GM10248 (cell line): ENCODE data around the gene NUDT7.

ENCODE experiments used
- CTCF ChIA-PET: fragments of 300-600 bp; sonication (Branson Sonifier 250); formaldehyde crosslinking; extraction: SDS; loops from one replicate; lab custom pipeline; 2021; ENCODE audit warnings: antibody characterized with exemption; lab: Yijun Ruan, JAX
- POLR2A ChIA-PET: fragments of 350-650 bp; sonication (Branson Sonifier 250); formaldehyde crosslinking; extraction: SDS; loops from one replicate; lab custom pipeline; 2020; ENCODE audit warnings: antibody characterized with exemption; lab: Yijun Ruan, JAX
- DNase-seq: peaks from one replicate; pipeline ENCODE4 v3.0.0; 2012; ENCODE audit errors: extremely low spot score
- CTCF ChIP-seq: IDR thresholded peaks from 2 replicates; pipeline ENCODE4 v1.5.1; 2012; ENCODE audit warnings: mild to moderate bottlenecking, low read depth; ENCODE audit errors: extremely low read depth, missing control alignments, control extremely low read depth

NUDT7 gene

GRCh38 chr16:77736879-77737278, 14.6 kb downstream of the NUDT7 start:
- ChIA-PET CTCF (no interaction called here), POLR2A (no interaction called here)
- no peak for TF ChIP-seq CTCF
- no peak for DNase-seq

GRCh38 chr16:77738706-77739558, 16.6 kb downstream of the NUDT7 start:
- ChIA-PET POLR2A (no interaction called here), CTCF (no interaction called here)
- DNase-seq: no peak
- no peak for TF ChIP-seq CTCF

DNA sequence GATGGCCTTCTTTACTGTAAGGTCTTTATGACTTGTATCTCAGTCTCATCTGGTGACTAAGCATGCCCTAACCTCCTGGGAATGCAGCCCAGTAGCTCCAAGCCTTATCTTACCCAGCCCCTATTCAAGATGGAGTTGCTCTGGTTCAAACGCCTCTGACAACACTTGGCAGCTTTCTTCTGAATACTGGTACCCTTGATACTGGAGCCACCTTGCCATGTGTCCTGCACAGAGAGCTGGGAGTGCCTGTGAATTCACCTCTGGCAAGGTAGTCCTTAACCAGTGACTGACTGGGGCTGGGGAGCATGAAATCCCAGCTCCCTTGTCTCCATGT, 17.2 kb downstream of the NUDT7 start:
- no peak for DNase-seq
- POLR2A ChIA-PET: no interaction called here
- CTCF ChIA-PET: no interaction called here

GRCh38 chr16:77744141-77744540, 21.8 kb downstream of the NUDT7 start:
- ChIA-PET CTCF (no interaction called here), POLR2A (no interaction called here)
- no peak for DNase-seq
- TF ChIP-seq CTCF: no peak

More for the DNA sequence above, 17.2 kb downstream of the NUDT7 start:
- TF ChIP-seq CTCF: no peak

GRCh38 chr16:77745972-77746371, 23.7 kb downstream of the NUDT7 start:
- CTCF ChIA-PET: no interaction called here

GRCh38 chr16:77748421-77749005, 26.2 kb downstream of the NUDT7 start:
- ChIA-PET POLR2A (no interaction called here), CTCF (no interaction called here)
- TF ChIP-seq CTCF: no peak
- DNase-seq: no peak

More at GRCh38 chr16:77745972-77746371, 23.7 kb downstream of the NUDT7 start:
- DNase-seq: no peak
- TF ChIP-seq CTCF: no peak
- POLR2A ChIA-PET: no interaction called here
